RWPE1 (cell line): ENCODE data around the gene DPH5.
A peak's percentile ranks its signal among the peaks of the same experiment; 100 is the strongest.
"Not testable (repeated sequence)": the region's sequence is repeated elsewhere in the genome, so short reads cannot be mapped to it uniquely, and the experiment has no call there.

Source experiments
- CTCF ChIA-PET: fragments of 350-600 bp; sonication (Branson Sonifier 250); formaldehyde crosslinking; extraction: SDS; loops from one replicate; lab custom pipeline; 2021; lab: Yijun Ruan, JAX
- POLR2A ChIA-PET: fragments of 400-600 bp; formaldehyde crosslinking; extraction: SDS; loops from one replicate; lab custom pipeline; 2020; ENCODE audit warnings: antibody characterized with exemption; ENCODE audit not compliant: low non-redundant PET; lab: Yijun Ruan, JAX
- DNase-seq: peaks from one replicate; pipeline ENCODE4 v3.0.0; 2012; ENCODE audit warnings: low spot score
- H3K27ac ChIP-seq: fragments of 450-650 bp; 2 replicates; pipeline ENCODE4 v1.5.1; 2017
- TF ChIP-seq, protein P1 (sequence below): fragments of 450-650 bp; conservative IDR thresholded peaks from 2 replicates; pipeline ENCODE4 v1.5.1; 2017; ENCODE audit warnings: low read depth, mild to moderate bottlenecking

The DPH5 gene

GRCh38 chr1:100953960-100954730 is 71.4 kb downstream of the DPH5 start:
- POLR2A ChIA-PET = no interaction called here
- TF ChIP-seq, protein P1, sequence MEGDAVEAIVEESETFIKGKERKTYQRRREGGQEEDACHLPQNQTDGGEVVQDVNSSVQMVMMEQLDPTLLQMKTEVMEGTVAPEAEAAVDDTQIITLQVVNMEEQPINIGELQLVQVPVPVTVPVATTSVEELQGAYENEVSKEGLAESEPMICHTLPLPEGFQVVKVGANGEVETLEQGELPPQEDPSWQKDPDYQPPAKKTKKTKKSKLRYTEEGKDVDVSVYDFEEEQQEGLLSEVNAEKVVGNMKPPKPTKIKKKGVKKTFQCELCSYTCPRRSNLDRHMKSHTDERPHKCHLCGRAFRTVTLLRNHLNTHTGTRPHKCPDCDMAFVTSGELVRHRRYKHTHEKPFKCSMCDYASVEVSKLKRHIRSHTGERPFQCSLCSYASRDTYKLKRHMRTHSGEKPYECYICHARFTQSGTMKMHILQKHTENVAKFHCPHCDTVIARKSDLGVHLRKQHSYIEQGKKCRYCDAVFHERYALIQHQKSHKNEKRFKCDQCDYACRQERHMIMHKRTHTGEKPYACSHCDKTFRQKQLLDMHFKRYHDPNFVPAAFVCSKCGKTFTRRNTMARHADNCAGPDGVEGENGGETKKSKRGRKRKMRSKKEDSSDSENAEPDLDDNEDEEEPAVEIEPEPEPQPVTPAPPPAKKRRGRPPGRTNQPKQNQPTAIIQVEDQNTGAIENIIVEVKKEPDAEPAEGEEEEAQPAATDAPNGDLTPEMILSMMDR = no peak
- DNase-seq = no peak
- H3K27ac ChIP-seq = no peak overlapping the region
- CTCF ChIA-PET = no interaction called here

GRCh38 chr1:100952970-100953369 is 72.6 kb downstream of the DPH5 start:
- CTCF ChIA-PET, POLR2A ChIA-PET, DNase-seq, H3K27ac ChIP-seq: not testable (repeated sequence)

- no peak overlapping the region for H3K27ac ChIP-seq
- ChIA-PET CTCF (no interaction called here), POLR2A (no interaction called here)
- TF ChIP-seq, protein P1 = no peak
- no peak for DNase-seq
Observed at GRCh38 chr1:100952104-100952745, 73.4 kb downstream of the DPH5 start.

GRCh38 chr1:100950781-100951180 is 74.8 kb downstream of the DPH5 start:
- ChIA-PET POLR2A (no interaction called here), CTCF (interaction anchor here (0.6 to 0.7 kb wide), 3 partner anchors 17 to 364 kb away, joined by 3 to 8 read pairs (median 3); no protein-coding TSS in a partner anchor)
- DNase-seq = no peak
- TF ChIP-seq, protein P1 = no peak
- H3K27ac ChIP-seq = no peak overlapping the region

- POLR2A ChIA-PET = no interaction called here
- TF ChIP-seq, protein P1 = no peak
- CTCF ChIA-PET = interaction anchor here (0.6 to 0.7 kb wide), 2 partner anchors 16 to 33 kb away, joined by 3 read pairs; no protein-coding TSS in a partner anchor
Observed at GRCh38 chr1:100950337-100950736, 75.2 kb downstream of the DPH5 start.

DNA sequence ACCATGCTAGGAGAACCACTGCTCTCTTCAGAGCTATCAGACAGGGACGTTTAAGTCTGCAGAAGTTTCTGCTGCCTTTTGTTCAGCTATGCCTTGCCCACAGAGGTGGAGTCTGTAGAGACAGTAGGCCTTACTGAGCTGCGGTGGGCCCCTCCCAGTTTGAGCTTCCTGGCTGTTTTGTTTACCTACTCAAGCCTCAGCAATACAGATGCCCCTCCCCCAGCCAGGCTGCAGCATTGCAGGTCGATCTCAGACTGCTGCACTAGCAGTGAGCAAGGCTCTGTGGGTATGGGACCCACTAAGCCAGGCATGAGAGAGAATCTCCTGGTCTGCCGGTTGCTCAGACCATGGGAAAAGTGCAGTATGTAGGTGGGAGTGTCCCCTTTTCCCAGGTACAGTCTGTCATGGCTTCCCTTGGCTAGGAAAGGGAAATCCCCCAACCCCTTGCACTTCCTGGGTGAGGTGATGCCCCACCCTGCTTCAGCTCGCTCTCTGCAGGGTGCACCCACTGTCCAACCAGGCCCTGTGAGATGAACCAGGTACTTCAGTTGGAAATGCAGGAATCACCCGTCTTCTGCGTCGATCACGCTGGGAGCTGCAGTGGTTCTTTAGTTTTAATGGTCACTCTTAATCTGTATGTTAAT is 75.9 kb downstream of the DPH5 start:
- CTCF ChIA-PET = interaction anchor here (0.7 kb wide), 1 partner anchor 12 kb away, joined by 3 read pairs; no protein-coding TSS in a partner anchor
- peak; percentile 13 for DNase-seq
- POLR2A ChIA-PET, H3K27ac ChIP-seq: not testable (repeated sequence)

More at GRCh38 chr1:100950337-100950736, 75.2 kb downstream of the DPH5 start:
- no peak overlapping the region for H3K27ac ChIP-seq
- no peak for DNase-seq

DNA sequence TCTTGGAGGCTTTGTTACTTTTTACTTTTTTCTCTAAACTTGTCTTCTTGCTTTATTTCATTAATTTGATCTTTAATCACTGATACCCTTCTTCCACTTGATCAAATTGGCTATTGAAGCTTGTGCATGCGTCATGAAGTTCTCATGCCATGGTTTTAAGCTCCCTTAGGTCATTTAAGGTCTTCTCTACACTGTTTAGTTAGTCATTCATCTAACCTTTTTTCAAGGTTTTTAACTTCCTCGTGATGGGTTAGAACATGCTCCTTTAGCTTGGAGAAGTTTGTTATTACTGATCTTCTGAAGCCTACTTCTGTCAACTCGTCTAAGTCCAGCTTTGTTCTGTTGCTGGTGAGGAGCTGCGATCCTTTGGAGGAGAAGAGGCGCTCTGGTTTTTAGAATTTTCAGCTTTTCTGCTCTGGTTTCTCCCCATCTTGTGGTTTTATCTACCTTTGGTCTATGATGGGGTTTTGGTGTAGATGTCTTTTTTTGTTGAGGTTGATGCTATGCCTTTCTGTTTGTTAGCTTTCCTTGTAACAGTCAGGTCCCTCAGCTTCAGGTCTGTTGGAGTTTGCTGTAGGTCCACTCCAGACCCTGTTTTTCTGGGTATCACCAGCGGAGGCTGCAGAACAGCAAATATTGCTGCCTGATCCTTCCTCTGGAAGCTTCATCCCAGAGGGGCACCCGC is 76.7 kb downstream of the DPH5 start:
- H3K27ac ChIP-seq, DNase-seq, POLR2A ChIA-PET: not testable (repeated sequence)
- CTCF ChIA-PET = interaction anchor here (0.7 kb wide), 1 partner anchor 11 kb away, joined by 3 read pairs; no protein-coding TSS in a partner anchor

DNA sequence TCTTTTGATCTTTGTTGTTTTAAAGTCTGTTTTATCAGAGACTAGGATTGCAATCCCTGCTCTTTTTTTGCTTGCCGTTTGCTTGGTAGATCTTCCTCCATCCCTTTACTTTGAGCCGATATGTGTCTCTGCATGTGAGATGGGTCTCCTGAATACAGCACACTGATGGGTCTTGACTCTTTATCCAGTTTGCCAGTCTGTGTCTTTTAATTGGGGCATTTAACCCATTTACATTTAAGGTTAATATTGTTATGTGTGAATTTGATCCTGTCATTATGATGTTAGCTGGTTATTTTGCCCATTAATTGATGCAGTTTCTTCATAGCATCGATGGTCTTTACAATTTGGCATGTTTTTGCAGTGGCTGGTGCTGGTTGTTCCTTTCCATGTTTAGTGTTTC is 77.8 kb downstream of the DPH5 start:
- POLR2A ChIA-PET, CTCF ChIA-PET, H3K27ac ChIP-seq, DNase-seq: not testable (repeated sequence)

- POLR2A ChIA-PET, H3K27ac ChIP-seq, DNase-seq, CTCF ChIA-PET: not testable (repeated sequence)
Observed at GRCh38 chr1:100946064-100946463, 79.5 kb downstream of the DPH5 start.
